Muscle of back (tissue), 11 donors: ENCODE results near the gene MGAT4B. TPM values are rescaled to one million over a fixed set of nuclear protein-coding genes. Genes with fewer than 3 reads are reported as not detected.
A peak's percentile ranks its signal among the peaks of the same experiment; 100 is the strongest.
"Not testable (repeated sequence)": the region's sequence is repeated elsewhere in the genome, so short reads cannot be mapped to it uniquely, and the experiment has no call there.

ENCODE experiments used
- DNase-seq, 3 donors: peaks; one replicate each; pipeline versions ENCODE4 v3.0.0 to v3.0.0-alpha.2; 2013
- polyA plus RNA-seq, 10 donors: library from polyadenylated mRNA; unstranded; fragments of 120-200 nt; gene quantifications; one replicate each; pipeline ENCODE4 v1.2.1, GENCODE V29; 2013; ENCODE audit not compliant: insufficient read length in 10 of 10

MGAT4B gene
- polyA plus RNA-seq, 10 donors: 51.0 to 85.6 (median 68.9) TPM

DNA sequence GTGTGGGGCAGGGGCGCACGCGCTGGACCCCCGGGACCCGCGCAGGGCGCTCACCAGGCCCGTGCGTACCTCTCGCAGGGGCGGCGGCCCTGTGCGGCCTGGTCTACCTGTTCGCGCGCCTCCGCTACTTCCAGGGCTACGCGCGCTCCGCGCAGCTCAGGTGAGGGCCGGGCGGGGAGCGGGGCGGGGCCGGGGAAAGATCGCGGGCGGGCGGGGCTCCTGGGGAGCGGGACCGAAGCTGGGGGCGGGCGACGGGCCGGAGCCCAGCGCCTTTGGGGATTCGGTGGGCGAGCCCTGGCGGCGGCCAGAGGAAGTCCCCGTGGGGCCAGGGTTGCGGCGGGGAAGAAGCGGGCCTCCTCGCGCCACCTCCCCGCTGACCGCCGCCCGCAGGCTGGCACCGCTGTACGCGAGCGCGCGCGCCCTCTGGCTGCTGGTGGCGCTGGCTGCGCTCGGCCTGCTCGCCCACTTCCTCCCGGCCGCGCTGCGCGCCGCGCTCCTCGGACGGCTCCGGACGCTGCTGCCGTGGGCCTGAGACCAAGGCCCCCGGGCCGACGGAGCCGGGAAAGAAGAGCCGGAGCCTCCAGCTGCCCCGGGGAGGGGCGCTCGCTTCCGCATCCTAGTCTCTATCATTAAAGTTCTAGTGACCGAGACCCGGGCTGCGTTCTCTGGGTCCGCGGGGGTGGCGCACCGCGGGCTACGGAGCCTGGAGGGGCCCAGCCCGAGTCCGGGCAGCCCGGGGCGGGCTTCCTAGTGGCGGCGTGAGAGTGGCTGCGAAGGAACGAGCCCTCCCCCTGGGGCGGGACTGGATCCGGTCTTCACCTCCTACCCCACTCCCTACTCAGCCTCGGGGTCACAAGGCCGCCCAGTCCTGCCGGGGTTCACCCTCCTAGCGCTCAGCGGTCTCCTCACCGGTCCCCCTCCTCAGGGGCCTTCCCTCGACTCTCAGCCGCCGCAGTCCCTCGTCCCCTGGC is 10.5 kb downstream of the MGAT4B start:
- peak in 2 of 3 donors; percentile 81 to 92 for DNase-seq

- peak in 1 of 3 donors; percentile 56 for DNase-seq
These were observed 11.4 kb downstream of the MGAT4B start for GRCh38 chr5:179795049-179795862.

GRCh38 chr5:179794575-179794974 is 12.1 kb downstream of the MGAT4B start:
- DNase-seq: no peak

DNA sequence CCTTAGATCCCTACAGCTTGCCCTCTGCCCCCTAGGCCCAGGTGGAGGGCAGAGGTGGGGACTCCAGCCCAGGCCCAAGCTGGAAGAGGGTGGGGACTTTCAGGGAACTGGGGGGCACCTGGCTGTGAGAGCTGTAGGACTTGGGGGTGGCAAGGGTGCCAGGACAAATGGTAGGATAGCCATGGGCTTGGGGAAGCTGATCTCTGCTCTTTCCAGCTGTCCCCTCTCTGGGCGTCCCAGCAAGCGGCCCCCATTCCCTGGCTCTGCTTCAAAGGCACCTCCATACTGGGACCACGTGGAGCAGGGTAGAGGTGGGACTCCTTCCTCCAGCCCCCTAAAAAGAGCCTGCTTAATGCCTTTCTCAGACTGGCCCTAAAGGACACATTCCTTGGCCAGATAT is 12.5 kb downstream of the MGAT4B start:
- DNase-seq: no peak

GRCh38 chr5:179793468-179794139 is 13.1 kb downstream of the MGAT4B start, which contains the start of gene LTC4S:
TSS of gene LTC4S (plus strand) at chr5:179793986. CDS start at chr5:179794081, 95 bp downstream.
- DNase-seq: peak in 1 of 3 donors; percentile 78

DNA sequence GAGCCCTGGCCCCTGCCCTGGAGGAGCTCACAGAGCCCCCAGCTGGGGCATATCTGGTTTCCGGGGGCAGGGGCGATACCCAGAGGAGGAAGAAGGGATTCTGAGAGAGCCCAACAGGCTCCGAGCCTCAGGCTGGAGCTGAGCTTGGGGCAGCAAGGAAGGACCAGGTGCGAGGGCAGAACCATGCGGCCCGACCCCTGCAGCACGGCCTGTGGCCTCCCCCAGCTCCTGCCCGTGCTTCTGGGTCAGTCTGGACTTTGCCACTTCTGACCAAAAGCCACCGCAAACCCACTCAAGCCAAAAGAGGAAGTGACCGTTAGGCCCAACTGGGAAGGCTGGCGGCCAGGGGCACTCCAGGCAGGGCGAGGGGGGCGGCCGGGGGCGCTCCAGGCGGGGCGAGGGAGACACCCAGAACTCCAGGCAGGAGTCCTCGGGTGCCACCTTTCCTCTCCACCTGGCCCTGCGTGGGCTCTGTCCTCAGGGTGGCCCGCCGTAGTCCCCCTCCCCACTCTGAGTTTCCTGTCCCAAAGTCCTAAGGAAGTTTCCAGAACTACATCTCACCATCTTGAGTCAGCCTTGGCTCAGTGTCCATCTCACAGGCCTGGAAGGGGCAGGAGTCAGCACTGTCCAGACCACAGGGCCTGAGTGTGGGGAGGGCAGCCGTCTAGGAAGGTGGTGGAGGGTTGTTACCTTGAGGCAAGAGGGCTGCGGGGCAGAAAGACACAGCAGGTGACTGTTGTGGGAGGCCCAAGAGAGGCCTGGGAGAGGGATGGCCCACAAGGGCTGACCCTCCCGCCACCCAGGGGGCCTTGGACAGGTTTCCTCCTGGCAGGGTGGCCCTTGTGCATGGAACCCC is 13.8 kb downstream of the MGAT4B start:
- DNase-seq: no peak

- peak in 1 of 3 donors; percentile 57 for DNase-seq
These were observed 14.6 kb downstream of the MGAT4B start for GRCh38 chr5:179791881-179792611.

- DNase-seq: not testable (repeated sequence)
These were observed 17.4 kb downstream of the MGAT4B start for GRCh38 chr5:179789278-179789677.

DNA sequence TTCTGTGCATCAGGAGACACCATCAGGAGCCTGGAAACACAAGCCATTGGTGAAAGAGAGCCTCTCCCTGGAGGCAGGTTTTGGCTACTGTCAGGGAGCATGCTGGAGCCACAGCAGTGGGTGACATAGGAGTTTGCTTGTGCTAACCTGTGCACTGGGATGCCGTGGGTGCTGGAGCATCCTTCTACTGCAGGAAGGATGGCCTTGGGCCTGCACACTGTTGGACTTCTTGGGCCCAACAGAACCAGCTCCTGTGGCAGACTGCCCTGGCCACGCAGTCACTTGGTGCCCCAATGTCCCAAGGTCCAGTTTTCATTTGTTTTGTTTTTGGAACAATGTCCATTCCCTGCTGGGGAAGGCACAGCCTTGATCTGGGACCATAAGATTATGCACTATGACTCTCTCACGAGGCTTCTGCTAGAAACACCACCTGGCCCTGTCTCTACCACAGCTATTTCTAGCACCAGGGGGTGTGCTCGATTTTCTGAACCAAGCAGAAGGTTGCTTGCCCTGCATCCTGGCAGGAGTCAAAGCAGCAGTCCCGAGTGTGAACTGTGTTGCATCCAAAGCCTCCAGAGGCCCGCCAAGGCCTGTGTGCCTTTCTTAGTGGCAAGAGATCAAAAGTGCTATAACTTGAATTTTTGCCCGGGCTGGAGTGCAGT is 18.3 kb downstream of the MGAT4B start:
- DNase-seq: no peak

DNA sequence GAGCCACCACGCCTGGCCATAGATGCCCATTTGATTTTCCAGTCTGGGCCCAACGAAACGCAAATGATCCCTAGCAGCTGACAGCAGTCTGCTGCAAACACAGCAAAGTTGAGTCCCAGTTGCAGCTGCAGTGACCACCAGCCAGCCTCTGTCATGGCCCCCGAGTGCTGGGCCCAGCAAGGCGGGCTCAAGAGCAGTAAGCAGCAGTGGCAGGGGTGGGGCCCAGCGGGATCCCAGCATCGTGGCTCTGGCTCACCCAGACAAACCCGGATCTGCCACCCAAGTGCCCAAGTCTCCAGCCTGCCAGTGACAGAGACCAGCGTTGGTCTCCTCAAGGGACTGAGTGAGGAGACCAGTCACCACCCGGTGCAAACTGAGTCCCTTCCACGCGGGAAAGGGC is 19.8 kb downstream of the MGAT4B start:
- DNase-seq: no peak

GRCh38 chr5:179783128-179783527 is 23.5 kb downstream of the MGAT4B start:
- no peak for DNase-seq

GRCh38 chr5:179781846-179782245 is 24.8 kb downstream of the MGAT4B start:
- no peak for DNase-seq

- no peak for DNase-seq
These were observed 26.3 kb downstream of the MGAT4B start for GRCh38 chr5:179780362-179780761.

GRCh38 chr5:179779826-179780225 is 26.8 kb downstream of the MGAT4B start:
- DNase-seq: no peak

DNA sequence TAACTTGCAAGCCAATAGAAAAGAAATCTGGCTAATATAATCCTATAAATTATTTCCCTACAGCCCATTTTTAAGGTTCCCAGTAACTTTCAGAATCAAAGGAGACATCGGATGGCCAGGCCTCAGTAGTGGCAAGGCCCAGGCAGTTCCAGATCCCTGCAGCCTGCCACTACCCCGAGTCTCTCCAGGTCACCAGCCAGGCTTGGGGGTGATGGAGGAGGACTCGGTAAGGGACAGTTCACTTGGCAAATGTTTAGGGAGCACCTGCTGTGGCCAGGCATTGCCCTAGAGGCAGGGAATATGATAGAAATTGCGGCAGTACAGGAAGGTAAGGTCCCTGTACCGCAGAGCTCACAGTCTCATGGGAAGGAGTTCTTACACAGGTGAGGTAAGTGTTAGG is 28.1 kb downstream of the MGAT4B start:
- DNase-seq: no peak

GRCh38 chr5:179777909-179778308 is 28.8 kb downstream of the MGAT4B start:
- DNase-seq: no peak

DNA sequence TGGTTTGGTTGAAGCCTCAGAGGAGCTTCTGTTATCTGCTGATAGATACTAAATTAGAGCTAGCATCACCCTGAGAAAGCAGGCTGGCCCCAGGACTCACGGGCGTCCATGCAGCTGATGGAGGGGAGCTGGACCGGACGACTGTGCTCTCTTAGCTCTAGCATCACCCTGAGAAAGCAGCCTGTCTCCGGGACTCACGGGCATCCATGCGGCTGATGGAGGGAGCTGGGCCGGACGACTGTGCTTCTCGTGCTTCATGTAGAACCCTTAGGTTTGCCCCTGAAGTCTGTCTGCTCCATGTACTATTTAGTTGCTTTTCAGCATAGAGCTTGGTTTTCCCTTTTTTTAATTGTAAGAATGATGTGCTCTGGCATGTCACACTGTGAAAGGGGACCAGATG is 29.2 kb downstream of the MGAT4B start:
- DNase-seq: no peak

- DNase-seq: no peak
These were observed 30.2 kb downstream of the MGAT4B start for GRCh38 chr5:179776411-179776938.

- DNase-seq: no peak
These were observed 32.2 kb downstream of the MGAT4B start for GRCh38 chr5:179774442-179774841.
